HG03280 (cell line): ENCODE results near the gene MAPK4.

Experiments used
- ATAC-seq: cut with Tn5 transposase; IDR thresholded peaks from one replicate; pipeline ENCODE4 v1.9.1; 2021; ENCODE audit warnings: mild to moderate bottlenecking, moderate library complexity; ENCODE audit not compliant: unreplicated experiment

MAPK4 gene

DNA sequence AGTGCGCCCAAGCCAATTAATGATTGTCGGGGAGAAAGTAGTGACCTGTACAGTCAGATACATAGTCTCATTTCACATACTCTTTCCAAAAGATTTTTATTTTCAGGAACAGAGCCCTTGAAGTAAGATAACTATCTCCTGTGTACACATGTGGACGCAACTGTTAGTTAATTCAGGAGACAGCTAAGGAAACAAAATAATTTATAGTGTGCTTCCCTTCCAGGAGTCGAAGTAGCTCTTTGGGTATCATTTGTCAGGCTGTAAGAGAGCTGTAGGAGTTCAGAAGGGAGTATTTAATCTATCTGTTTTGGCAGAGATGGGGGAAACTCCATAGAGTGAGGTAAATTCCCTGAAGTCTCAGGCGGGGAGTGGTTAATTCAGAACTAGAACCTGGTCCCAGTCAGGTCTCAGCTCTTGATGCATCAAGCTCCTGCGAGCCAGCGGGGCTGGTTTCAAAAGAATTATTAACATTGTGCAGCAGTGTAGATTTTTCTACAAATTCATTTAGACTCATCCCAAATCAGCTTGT lies 63.0 kb downstream of the MAPK4 start:
- no peak for ATAC-seq

DNA sequence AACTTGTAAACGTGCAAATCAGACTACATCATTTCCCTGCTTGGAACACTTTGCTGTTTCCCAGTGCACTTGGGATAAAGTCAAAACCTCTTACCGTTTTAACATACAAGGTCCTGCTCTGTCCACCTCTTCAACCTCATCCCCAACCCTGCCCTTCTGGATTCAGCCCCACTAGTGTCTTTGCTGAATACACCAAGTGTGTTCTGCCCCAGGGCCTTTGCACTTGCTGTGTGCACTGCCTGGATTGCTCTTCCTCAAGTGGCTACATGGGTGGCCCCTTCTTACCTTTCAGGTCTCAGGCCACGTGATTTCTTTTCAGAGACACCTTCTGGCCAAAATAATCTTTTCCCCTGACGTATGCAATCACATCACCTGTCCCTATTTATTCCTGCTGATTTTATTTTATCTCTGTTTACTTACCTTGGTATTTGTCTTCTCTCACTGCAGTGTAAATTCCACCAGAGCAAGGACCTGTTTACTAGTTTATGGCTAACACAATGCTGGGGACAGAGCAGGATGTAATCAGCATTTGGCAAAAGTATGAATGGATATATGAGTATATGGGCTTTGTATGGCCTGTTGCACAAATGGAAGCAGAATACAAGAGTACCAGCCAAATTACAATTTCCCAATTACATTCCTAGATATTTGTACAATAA lies 63.9 kb downstream of the MAPK4 start:
- ATAC-seq: no peak

DNA sequence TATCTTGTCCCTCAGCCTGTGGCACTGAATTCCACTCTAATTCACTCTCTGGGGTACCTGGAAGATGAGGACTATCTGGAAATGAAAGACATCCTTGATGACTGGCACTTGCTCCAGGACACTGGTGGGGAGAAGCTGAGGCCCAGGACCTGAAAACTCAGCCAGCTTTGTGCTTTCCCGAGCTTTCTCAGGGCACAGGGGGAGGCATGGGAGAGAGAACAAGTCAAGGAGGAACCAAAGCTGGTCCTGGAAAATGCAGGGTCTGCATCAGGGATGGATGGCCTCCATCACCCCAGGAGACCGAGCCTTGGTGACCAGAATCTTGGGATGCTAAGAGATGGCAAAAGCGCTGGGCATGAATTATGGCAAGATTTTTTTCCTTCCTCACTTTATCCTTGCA lies 65.1 kb downstream of the MAPK4 start:
- no peak for ATAC-seq

DNA sequence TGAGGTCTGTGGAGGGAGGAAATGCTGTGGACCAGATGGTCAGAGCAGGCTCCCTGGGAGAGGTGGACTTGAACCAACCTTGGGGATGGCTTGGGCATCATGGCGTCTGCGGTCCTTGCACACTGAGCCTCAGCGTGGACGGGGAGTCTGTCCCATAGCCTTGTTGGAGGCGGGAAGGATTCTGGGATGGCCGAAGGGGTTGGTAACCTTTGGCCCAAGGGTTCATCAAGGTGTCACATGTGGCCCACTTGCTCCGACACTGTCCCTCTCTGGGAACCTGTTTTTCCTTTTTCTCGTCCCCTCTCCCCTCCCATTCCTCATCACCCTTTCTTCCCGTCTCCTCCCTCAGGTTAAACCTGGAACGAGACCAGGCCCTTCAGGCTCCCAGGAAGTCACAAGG lies 66.4 kb downstream of the MAPK4 start:
- no peak for ATAC-seq

DNA sequence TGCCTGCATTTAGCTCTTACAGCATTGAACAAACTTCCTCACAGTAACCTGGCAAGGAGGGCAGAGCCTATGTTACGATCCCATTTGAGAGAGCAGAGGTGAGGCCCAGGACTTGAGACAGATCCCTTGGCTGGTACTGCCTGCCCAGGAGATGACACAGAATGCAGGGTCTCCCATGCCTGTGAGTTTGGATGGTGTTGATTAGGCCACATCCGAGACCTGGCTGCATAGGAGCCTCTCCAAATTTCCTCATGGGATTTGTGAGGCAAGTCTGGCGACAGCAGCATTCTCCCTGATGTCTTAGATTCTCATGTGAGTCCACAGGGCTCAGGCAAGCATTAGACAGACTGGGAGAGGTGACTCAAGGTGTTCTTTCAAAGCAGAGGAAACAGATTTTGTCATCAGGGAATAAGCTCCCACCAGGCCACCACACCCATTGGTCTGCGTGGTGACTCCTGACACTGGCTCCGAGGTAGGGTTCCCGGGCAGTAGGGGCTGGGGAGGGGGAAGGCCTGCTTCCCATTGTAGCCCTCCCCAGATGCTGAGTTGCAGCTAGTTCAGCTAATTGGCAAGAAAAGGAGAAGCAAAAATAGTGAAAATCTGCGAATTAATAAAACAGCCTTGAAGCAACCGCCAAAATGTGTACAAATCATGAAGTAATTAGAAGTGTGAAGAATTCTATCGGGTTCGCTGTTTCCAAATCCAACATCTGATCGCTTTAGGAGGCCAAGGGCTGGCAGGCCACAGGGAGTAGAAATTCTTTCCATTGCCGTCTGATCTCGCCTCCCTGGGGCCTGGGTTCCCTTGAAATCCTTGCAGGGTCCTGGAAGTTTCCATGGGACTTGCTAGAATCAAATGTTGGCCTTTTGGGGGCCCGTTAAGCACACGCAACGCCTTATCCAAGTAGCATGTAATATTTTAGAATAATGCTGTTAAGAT lies 68.0 kb downstream of the MAPK4 start:
- ATAC-seq: no peak

DNA sequence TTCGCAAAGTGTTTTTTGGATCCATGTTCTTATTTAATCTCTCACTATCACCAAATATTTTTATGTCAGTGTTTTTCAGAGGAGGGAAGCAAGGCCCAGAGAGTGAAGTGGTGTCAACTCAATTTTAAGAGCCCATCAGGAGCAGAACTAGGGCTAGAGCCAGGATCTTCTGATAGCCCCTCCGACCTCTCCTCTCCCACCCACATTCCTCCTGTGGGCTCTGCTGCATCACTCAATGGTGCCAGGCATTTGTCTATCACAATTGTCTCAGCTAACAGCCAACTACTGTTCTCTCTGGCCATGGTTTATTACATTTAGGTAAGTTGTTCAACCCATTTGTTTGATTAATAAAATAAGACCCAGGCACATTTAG lies 68.6 kb downstream of the MAPK4 start:
- ATAC-seq: no peak

DNA sequence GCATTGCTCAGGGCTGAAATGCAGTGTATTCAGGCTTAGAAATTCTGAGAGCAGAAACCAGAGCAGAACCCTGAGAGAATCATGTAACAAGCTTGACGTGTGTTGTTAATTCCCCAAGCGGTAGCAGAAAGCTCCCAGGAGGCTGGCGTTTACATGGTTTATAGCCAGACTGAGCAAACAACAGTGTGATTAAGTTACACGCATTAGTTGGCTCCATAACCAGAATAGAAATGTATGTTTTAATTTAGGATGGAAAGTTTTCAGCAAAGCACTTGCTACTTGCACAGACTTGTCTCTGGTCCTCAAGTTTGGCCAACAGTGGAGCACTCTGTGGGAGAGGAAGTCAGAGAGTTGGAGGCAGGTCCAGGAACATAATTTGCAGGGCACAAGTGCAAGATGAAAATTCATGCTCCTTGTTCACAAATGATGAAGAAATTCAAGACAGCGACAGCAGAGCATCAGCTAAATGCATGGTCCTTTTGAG lies 69.3 kb downstream of the MAPK4 start:
- ATAC-seq: no peak

DNA sequence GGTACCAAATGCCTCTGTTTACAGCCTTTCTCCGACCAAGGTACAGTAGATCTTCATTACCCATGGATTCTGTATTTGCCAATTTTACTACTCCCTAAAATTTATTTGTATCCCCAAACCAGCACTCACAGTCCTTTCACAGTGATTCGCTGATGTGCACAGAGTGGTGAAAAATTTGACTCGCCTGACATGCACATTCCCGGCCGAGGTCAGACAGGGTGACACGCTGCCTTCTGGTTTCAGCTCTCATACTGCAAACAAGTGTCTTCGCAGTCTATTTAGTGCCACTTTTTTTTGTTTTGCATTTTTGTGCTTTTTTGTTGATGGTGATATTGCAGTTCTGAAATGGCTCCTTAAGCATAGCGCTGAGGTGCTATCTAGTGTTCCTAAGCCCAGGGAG lies 71.0 kb downstream of the MAPK4 start:
- no peak for ATAC-seq

DNA sequence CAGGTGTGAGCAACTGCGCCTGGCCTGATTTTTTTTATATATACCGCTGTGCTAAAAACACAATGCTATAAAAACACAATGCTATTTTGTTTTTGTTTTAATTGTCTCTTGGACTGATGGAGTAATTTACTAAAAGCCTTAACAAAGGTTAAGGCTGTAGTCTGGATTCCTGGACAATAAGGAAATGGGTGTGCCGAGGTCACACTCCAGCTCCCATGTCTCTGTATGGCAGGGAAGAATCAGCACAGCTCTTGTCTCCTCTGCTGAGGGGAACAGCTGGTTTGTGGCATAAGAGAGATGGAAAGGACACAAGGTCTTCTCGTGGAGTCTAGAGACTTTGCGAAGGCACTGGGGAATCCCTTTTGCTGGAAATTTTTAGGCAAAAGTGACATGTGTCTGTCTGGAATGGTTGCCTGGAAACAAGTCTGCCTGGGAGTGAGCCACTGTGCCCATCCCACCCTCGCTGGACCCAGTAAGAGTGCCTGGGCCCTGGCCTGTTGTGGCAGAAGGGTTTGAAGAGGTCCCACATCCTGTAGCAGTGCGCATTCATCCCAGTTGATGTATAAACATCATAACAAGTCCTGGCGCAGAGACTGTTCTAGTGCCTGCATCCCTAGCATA lies 73.1 kb downstream of the MAPK4 start:
- no peak for ATAC-seq

DNA sequence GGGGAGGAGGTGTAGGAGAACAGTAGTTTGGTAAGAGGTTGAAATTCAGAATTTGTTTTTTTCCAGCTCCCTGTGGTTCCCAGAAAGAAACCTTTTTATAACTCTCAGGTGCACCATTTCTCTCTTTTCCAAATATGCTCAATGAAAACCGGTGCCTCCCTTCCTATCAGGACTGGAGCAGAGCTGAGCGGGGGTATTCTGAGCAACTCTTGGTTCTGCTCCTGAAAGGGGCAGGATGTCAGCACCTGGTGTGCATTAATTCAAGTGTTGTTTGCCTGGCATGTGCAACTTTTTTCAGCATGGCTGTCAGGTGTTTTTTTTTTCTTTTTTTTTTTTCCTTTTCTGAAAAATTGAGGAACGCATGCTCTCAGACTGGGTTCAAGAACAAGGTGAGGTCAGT lies 74.1 kb downstream of the MAPK4 start:
- no peak for ATAC-seq

DNA sequence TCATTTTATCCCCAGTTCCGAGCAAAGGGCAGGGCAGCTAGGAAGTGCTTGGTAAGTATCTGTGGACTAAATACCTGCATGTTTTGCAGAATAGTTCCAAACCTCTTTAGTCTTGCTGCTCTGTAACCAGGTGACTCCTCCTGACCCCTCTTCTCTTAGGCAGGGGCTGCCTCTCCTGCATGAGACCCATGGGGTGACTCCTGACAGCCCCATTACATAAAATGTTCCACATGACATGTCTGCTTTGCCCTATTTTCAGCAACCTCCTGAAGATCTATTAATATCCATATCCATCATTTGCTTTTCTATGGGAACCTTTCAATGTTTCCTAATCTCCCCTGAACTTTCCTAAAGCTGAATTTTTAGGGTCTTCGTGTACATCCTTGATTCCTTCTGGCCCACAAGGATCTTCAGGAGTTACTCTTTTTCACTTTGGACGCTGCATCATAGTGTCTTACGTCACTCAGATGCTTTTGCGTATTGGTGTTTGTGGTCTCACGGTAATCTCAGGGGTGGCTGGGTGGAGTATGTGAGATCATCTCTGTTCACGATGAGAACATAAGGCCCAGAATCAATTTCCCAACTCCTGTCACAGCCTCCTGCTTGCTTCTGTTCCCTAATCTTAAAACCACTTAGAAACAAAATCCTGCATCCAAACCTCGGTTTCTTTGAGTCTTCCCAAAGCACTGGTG lies 76.6 kb downstream of the MAPK4 start:
- ATAC-seq: no peak

DNA sequence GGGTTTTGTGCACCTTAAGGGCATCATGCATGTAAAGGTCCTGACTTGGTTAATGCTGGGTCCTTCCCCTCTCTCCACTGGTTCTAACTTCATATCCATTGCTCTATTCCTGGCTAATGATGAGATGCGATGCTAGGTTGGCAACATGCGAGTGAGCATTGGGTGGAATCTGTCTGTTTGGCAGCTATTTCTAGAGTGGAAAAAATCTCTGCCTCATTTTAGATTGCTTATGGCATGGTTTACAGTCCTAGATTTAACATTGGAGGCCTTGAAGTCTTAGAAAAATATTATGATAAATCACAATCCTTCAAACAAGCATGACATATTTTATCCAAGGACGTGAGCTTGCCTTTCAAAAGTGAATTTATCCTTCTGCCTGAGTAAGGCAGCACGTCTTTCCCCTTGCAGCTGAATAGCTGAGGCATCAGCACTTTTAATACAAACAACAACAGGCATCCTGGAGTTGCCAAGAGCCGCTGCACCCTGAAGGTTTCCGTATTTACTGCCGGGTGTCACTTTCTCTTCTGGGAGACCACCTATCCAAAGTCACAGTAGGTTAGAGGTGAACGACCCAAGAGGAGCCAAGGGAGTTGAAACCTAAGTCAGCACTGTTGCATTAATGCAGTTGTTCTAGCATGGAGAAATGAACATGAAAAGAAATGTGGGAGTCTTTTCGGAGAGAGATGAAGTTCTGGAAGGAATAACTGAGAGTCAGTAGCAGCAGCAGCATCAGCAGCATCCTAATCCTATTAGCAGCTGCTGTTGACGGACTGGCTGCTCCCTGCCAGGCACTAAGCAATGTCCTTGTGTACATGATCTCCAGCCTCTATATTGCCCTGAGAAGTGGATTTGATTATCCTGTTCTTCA lies 78.4 kb downstream of the MAPK4 start:
- ATAC-seq: no peak

DNA sequence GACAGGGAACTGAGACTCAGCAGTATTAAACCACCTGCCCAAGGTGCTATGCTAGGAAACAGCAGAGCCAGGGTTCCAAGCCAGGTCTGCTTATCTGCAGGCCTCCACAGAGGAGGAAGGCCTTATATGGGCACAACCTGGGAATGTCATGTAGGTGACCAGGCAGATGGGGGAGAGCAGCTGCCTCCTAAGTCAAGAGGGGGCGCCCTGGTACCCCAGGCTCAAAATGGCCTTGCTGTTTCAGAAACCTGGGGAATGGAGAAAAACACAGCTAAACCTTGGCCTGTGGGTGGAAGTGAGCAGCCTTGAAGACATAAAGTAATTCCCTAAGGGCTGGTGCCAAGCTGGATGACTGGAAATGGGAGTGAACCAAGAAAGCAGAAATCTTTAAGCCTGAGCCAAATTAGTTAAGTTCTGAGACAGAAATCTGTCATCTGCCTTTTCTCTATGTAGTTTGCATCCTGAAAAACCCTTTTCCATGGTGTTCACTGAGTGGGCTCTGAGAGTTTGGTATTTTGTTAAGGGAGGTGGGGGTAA lies 79.1 kb downstream of the MAPK4 start:
- ATAC-seq: no peak

DNA sequence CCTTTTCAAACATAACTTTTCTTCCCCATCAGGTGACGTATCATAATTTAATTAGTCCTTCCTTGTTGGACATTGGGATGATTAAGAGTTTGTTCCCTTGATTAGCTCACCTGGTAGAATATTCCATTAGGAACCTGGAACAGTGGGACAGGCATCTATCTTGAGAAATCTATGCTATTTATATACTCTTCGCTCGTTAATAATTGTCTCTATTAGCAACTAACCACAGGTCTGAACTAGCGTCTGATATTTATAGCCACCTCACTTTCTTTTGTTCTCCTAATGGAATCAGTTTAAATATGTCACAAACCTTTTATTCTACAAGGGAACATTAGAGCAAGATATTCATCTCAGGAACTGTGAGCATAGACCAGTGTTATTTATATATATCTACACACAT lies 79.8 kb downstream of the MAPK4 start:
- no peak for ATAC-seq

DNA sequence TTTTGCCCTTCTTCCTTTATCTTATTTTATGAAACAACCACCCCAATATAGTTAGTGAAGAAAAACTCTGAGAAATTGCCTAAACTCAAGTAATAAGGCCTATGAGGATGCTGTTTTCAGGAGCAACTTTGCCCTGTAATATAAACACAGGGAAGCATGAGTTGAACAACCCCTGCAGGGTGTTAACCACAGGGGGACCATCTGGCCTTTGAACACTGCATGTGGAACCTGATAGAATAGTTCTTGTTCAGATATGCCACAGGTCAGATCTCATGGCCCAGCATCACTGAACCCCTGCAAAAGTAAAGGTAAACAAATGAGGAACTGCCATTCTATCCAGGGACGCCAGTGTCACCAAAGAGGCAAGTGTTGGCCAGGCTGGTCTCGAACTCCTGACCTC lies 82.6 kb downstream of the MAPK4 start:
- no peak for ATAC-seq

DNA sequence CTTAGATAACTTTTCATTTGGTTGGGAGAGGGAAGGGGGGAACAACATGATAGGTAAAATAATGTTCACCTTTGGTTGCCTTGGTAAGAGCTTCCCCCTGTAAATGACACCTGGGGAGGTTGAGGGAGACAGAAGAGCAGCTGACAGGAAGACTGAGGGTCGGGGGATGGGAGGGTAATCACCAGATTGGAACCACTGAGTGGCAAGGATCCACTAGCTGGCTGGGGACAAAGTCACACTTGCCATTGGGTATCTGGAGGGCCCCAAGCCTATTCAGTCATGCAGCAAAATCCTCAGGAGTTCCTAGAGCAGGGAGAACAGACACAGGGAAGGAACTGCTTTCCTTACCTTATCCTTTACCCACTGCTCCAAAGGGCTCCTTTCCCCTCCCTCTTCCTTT lies 84.3 kb downstream of the MAPK4 start:
- no peak for ATAC-seq

DNA sequence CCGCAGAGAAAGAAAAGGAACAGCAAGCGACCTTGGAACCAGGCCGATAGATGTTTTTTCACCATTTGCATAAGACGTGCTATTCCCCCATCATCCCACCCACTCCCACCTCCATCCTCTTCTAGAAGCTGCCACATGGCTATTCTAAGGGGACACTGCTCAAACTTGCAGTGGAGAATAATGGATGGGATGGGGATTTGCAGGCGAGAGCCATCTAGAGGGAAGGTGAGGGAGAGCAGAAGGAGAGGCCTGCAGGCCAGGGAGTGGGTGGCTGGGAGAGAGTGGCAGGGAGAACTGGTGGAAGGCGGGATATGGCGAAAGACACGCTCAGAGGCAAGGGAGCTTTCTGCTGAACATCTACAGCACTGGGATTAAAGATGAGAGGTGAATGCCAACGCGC lies 84.9 kb downstream of the MAPK4 start:
- no peak for ATAC-seq

DNA sequence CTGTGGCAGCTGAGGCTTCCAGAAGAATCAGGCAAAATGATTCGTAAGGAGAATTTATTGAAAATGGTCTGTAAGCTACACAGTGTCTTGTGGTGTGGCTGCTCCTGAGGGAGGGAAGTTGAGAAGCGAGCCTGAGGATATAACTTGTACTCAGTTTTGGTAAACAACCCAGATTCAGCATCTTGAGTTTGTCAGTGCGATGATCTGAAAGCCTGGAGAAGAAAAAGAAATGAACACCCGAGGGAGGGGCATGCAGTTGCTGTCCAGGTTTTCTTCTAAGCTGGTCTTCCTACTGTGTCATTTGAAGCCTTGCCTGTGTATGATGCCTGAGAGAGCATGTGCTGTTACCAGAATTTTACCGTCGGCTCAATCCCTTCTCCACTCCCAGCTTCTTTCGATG lies 87.3 kb downstream of the MAPK4 start:
- no peak for ATAC-seq

DNA sequence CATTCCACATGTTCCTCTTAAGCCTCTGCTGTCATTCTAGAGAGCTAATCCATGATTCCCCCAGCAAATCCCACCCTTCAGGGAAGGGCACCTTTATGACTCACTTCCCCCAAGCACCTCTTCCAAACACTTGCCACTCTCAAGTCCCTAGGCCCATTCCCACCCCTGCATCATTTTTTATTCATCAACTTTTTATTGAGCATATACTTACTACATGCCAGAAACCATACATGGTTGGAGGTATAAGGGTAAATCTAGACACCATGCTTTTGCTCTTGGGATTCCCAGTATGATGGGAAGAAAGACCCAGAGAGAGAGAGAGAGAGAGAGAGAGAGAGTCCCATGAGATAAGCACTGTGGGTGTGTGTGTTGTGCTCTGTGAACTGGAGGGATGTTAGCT lies 87.9 kb downstream of the MAPK4 start:
- no peak for ATAC-seq

DNA sequence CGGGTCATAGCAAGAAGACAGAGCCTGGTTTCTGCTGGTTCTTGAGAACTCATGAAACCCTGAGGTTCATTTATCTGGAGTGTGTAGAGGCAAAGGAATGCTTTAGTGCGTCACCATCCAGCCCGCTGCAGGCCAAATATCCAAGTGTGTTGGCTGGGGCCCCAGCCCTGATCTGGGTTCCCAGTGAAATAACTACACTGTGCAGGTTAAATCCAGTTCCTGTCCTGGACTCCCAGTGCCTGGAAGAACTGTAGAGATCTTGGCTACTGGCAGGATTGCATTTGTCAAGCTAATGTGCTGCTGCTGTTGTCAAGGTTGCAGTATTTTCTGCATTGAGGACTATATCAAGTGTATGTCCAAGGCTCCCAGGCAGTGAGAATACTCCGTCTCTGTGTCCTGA lies 89.9 kb downstream of the MAPK4 start:
- ATAC-seq: no peak
